B cell (primary cell): ENCODE data around the gene RAE1.

Source experiments
- EZH2 ChIP-seq: IDR thresholded peaks from 2 replicates; pipeline ENCODE4 v1.6.1; 2012; ENCODE audit warnings: borderline replicate concordance, low read depth, mild to moderate bottlenecking, moderate library complexity, low read length; ENCODE audit not compliant: insufficient read depth, poor library complexity, severe bottlenecking
- TF ChIP-seq, protein P1 (sequence below): fragments of 200-600 bp; IDR thresholded peaks from one replicate; pipeline ENCODE4 v1.8.0; 2022; ENCODE audit warnings: antibody characterized with exemption, mild to moderate bottlenecking

DNA sequence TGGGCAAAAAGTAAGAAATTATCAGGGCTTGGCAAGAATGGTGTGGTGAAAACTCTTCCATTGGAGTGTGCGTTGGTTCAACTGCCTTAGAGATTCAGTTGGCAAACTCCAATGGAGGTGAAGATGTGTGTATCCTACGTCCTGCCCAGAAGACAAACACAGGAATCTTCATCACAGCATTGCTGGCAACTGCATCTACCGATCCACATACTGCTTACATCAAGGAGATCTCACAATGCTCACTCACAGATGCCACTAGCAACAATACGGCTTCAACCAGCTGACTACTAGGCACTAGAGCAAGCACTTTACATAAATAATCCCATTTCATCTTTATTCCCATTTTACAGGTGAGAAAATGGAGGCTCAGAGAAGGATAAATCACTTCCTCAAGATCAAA is 31.5 kb upstream of the RAE1 start:
- TF ChIP-seq, protein P1, sequence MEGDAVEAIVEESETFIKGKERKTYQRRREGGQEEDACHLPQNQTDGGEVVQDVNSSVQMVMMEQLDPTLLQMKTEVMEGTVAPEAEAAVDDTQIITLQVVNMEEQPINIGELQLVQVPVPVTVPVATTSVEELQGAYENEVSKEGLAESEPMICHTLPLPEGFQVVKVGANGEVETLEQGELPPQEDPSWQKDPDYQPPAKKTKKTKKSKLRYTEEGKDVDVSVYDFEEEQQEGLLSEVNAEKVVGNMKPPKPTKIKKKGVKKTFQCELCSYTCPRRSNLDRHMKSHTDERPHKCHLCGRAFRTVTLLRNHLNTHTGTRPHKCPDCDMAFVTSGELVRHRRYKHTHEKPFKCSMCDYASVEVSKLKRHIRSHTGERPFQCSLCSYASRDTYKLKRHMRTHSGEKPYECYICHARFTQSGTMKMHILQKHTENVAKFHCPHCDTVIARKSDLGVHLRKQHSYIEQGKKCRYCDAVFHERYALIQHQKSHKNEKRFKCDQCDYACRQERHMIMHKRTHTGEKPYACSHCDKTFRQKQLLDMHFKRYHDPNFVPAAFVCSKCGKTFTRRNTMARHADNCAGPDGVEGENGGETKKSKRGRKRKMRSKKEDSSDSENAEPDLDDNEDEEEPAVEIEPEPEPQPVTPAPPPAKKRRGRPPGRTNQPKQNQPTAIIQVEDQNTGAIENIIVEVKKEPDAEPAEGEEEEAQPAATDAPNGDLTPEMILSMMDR: no peak
- TF ChIP-seq EZH2: no peak
